GM19395 (cell line): ENCODE results near the gene C18orf63.
"Not testable (repeated sequence)": the region's sequence is repeated elsewhere in the genome, so short reads cannot be mapped to it uniquely, and the experiment has no call there.

Experiments used
- ATAC-seq: cut with Tn5 transposase; IDR thresholded peaks from one replicate; pipeline ENCODE4 v1.9.1; 2021; ENCODE audit warnings: mild to moderate bottlenecking, moderate library complexity; ENCODE audit not compliant: unreplicated experiment

The C18orf63 gene

DNA sequence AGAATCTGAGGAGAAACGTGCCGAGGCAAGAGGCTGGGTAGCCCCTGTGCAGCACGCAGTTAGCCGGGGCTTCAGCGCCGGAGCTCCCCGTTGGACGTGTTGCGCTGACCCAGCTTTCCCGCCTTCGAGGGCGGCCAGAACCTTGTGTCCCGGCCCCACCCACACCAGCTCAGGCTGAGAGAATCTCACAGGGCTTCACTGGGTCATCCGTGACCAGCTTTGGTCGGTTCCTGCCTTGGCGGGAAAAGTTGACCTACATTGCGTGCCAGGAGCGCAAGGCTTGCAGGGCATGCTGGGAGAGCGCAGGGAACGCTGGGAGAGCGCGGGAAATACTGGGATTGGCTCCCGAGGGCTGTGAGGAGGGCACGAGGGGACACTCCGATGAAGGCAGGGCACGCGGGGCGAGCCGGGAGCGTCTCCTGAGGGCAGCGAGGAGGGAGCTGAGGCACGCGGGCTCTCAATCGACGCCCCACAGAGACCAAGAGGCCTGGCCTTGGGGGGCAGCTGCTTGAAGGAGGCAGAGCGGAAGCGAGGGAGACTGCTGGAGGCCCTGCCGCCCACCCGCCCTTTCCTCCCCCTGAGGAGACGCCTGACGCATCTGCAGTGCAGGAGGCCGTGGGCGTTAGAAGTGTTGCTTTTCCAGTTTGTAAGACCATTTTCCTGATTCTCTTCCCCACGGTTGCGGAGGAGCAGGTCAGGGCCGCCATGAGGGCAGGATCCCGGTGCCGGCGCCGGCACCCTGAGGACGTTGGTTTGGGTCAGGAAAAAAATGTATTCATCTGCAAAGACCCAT lies at the start of gene C18orf63:
Gene C18orf63 (plus strand): TSS at position 376 of the 793 bp plus-strand sequence. CDS start 2,027 bp downstream, outside the sequence.
- ATAC-seq: no peak

DNA sequence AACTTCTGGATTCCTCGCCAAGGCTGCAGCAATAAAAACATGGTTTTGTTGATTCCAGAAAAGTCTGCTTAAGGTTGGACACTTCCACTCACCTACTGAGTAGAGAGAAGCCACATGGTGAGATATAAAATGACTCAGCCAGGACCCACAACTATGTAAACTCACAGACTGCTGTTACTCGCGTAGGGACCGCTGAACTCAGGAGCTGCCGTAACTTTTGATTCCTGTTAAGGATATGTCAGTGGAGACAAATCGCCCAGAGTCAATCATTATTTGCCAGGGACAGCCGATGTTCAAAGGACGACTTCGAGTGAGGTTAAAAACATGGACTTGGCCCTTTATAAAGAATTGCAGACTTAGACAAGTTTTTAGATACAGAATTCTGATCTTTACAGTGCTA lies 49.5 kb upstream of the C18orf63 start:
- no peak for ATAC-seq

DNA sequence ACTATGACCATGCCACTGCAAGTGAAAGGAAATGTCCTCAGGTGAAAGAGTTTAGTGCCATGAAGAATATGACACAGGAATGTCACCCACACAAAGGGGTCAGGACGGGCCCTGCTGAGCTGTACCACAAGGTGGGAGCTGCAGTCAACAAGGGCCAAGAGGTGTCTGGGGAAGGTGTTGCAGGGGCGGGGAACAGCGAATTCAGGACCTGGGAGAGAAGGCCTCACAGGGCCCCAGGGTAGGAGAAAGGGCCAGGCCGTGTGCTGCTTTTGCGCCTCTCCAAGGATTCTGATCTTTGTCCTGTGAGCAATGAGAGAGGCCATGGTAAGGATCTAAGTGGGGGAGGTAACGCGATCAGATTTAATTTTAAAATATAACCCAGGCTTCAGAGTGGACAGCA lies 47.5 kb upstream of the C18orf63 start:
- no peak for ATAC-seq

DNA sequence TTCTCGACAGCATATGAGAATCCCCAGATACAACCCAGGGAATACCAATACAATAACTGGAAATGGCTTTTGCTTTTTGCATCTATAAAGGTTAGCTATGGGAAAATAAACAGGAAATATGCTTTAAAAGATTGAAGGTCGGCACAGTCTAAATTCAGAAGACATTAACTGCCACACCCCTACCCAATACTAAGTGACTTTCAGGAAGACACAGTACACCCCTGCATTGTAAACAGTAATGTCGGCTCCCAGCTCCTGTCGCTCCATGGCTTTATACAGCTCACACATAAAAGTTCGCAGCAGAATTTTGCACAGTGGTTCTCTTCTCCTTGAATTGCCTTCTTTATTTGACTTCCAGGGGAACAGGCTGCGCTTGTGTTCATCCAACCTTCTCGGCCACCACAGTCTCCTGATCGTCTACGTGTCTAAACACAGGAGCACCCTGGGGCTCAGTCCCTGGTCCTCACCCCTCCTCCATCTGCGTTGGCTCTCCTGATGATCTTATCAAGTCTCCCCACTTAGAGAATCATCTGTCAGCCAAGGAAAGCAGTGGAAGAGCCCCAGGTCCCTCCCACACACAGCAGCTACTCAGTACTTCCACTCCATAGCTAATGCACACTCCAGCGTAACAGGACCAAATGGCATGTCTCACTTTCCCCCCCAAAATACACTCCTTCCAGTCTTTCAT lies 46.6 kb upstream of the C18orf63 start:
- ATAC-seq: no peak

DNA sequence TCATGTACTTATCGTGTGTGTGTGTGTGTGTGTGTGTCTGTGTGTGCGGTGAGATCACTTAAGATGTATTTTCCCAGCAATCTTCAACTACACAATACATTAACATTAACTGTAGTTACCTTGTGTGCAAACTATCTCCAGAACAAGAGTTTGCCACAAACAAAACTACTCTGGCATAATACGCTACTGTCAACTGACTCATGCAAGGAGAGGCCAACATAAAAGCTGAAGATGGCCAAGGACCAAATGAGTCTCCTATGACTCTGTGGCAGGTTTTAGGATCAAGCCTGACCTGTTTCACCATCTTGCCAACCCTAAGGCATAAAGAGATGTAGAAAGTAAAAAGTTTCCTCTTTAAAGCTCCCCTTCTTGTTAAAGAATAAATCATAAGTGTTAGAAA lies 44.0 kb upstream of the C18orf63 start:
- ATAC-seq: no peak

DNA sequence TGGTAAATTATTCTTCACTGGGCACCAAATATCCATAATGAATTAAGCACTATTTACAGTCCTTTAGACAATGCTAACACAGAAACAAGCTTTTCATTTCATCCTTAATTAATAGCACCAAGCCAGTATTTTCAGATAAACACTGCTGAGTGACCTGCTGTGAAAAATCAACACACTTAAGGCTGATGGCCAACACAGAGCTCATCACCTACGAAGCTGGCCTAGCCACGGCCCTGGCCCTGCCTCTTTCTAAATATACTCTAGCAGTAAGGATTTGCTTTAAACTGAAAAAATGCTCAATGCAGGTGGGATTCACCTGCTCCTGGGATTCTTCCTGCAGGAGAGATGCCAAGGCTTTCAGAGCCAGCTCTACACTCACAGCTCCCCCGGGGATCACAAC lies 42.2 kb upstream of the C18orf63 start:
- ATAC-seq: no peak

DNA sequence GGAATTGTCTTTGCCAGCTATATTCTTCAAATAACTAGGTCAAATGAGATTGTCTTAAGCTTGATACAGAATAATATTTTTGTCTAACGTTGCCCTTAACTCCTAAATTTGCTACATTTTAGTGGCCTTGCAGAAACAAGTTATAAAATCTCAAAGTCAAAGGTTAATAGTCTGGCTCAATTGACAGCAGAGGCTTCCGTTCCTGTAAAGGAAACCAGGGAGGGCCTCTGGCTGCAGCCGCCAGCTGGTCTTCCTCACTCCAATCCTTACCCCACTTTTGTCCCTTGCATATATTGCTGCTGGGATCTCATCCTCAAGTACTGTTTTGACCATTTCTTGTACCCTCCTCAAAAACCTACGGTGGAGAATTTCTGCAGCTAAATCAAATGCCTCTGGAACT lies 40.9 kb upstream of the C18orf63 start:
- no peak for ATAC-seq

DNA sequence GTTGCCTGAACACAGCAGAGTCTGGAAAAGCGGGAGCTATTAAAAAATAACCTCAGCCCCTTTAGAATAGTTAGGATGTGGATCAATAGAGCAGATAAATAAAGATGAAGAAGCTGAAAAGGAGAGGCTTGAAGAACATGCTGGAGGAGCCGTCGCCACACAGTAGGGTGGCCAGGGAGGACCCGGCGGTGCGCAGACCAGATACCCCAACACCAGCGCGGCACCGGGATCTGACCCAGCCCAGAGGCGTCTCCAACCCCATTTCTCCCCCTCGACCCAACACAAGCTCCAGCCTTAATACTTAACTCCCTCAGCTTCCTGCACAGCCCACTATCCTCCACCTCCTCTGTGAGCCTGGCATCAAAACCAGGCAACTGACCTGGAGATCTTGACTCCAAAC lies 39.9 kb upstream of the C18orf63 start:
- ATAC-seq: no peak

DNA sequence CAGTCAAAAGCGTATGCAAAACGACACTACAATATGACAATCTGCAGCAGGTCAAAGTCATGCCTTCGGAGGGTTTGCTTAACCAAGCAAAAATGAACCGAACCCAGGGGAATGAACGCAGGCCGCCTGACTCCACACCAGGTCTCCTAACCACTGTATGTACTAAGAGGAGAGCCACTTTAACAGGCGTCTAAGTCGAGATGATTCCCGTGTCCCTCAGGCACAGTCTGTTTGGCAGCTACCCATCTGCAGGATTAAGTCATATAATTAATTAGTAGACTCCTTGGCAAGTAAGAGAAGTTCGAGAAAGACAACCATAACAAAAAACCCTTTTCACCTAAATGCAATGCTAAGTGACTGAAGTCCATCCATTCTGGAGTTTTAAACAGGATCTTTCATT lies 39.0 kb upstream of the C18orf63 start:
- ATAC-seq: no peak

DNA sequence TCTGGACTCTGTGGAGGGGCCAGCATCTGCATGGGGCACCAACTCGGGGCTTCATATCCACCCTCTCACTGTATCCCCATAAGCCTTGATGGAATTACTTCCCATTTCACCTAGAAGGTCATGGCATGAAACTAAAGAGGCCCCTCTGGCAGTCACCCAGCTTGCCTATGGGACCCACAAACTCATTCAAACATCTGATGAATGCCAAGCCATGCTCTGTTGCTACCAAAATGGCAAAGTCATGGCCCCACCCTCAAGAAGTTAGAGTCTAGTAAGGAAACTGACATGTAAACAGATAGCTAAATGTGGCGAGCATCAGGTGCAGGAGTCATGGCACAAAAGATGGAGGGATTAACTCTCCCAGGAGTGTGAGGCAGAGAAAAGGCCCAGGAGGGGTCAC lies 38.3 kb upstream of the C18orf63 start:
- no peak for ATAC-seq

DNA sequence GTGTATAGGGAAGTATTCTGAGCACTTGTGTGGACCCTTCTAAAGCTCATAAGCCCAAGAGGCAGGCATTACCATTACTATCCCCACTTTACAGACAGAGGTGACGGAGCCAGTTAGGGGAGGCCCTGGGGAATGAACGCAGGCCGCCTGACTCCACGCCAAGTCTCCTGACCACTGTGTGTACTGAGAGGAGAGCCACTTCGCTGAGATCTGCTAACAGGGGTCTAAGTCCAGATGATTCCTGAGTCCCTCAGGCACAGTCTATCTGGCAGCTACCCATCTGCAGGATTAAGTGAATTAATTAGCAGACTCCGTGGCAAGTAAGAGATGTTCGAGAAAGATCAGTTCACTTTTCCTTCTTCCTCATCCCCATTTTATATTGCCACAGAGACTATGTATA lies 37.6 kb upstream of the C18orf63 start:
- ATAC-seq: no peak

DNA sequence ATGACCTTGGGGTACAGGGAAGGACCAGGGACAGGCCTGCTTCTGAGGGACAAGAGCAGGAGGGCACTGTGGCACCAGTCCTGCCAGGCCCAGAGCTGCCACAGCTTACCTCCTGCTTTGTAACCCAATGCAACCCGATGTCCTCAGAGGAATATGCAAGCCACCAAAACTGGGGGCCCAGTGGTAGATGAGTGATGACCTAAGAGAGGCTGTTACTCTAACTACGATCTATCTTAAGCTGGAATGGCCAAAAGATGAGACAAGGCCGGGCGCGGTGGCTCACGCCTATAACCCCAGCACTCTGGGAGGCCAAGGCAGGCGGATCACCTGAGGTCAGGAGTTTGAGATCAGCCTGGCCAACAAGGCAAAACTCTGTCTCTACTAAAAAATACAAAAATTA lies 36.7 kb upstream of the C18orf63 start:
- no peak for ATAC-seq

DNA sequence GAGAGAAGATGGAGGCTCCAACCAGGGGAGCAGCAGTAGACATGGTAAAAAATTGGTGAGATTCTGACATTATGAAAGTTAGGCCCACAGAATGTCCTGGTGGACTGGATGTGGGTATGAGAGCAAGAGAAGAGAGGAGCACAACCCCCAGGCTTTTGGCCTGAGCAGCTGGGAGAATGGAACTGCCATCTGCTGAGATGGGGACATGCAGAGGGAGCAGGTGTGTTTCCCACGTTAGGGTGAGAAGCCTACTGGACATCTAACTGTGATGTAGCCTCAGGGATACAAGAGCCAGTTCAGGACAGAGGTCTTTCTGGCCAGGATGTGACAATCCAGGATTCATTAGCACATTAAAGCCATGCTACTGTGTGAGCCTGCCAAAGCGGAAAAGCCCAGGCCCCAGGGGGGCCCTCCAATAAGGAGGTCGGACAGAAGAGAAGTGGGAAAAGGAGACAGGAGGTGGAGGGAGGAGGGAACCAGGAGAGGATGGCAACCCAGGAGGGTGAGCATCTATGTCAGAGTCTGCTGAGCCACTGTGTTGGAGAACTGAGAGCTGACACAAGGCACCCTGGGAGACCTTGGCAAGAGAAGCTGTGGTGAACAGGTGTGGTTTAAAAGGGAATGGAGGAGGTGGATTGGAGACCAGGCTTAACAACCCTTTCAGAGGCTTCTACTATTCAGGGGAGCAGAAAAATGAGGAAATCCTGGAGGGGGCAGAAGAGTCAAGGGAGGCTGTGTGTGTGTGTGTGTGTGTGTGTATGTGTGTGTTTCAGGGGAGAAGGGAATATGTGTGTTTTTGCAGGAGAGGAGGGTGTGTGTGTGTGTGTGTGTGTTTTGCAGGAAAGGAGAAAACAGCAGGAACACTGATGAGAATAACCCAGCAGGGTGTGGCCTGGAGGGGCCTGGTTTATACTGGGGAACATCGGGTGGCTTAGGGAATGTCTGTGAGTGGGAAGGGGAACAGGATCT lies 34.3 kb upstream of the C18orf63 start:
- ATAC-seq: no peak

DNA sequence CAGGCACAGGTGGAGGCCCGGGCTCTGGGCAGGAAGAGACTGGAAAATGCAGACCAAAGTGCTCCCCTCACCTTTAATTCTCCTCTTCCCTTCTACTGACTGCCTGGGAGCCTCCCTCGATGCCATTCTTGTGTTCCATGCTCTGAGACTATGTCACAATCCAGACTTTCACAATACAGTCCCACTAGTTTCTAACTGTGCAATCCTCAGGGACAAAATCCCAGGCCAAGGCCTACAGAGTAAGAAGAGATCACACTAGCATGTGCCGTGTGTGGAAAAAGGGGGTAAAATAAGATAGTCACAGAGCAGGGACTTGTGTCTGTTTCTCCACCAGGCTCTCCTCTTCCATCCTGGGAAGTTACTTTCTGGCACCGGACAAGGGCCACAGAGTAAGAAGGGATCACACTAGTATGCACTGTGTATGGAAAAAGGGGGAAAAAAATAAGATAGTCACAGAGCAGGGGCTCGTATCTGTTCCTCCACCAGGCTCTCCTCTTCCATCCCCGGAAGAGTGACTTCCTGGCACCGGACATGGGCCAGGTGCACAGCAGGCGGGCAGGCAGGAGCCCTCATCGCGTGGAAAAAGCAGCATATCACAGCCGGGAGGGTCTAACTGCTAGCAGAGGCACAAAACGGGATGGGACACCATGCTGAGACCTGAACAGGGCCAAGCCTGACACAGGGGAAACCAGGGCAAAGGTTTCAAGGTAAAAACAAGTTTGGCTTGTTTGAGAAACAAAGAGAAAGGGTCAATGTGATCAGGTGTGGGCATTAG lies 33.5 kb upstream of the C18orf63 start:
- ATAC-seq: peak; percentile 59

DNA sequence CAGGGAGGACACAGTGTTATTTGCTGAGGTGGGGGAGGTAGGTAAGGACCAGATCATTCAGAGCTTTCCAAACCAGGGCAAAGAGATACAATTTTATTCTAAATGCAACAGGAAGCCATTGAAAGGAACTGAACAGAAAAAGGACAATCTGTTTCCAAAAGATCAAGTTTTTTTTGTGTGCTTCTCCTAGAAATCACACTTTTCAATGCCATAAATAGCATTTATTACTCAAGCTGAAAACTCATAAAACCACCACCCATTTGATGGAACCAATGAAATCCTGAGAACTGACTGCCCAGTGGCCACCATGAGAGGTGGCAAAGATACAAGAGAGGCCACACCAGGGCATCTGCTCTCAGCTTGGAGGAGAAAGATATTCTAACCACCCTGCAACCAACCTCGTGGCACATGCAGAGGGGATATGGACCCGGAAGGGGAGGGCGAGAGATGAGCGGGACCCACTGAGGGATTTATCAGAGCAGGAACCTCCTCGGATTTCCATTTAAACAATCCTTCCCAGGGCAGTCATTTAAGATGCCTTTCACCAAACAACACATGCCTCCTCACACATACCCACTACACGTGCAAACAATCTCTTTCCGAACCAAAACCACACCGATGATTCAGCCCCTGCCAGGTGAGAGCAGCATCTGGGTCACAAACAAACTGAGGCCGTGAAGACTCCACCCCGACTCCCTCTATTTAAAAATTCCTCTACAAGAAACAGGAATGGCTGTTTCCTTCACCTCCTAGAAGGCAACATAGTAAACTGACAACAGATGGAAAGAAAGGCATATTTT lies 32.7 kb upstream of the C18orf63 start:
- ATAC-seq: no peak

DNA sequence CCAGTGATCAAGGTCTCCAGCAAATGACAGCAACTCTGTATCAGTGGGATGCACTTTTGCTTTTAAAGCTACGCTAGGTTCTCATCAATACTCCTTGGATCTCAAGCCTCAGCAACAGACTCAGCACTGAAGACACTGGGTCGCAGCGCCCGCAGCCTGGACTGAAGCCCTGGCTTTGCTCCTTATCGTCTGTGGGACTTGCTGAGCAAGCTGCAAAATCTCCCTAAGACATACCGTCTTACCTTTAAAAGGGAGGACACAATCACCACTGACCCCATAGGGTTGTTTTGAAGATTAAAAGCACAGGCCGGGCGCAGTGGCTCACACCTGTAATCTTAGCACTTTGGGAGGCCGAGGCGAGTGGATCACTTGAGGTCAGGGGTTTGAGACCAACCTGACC lies 32.0 kb upstream of the C18orf63 start:
- no peak for ATAC-seq

DNA sequence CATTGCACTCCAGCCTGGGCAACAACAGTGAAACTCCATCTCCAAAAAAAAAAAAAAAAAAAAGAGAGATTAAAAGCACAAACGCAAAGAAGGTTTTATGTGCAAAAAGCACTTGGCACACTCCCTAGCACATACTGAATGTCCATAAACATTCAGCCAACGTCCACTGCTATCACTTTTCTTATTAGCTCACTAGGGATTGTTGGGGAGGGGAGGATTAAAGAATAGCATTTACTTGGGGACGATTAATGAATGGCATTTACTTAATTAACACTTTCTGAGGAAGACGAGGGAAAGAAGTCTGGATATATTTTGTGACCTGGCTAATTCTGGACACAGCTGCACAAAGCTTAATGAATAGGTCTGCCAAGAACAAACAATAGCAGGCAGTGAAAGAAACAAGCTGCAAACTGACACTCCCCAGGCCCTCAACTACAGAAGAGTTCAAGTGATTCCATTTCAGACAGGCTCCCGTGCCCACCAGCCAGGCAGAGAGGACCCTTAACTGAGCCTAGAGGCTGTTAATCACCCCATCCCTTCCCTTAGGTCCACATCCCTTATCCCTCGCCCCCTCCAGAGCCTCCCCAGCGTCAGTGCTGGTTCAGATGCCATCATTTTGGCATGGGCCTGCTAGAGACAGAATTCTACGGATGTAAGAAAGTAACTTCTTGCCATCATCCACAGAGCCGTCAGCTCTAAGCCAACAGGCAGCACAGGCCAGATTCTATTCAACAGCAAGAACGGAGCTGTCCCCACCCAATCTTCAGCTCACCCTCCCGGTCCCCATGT lies 31.3 kb upstream of the C18orf63 start:
- no peak for ATAC-seq

DNA sequence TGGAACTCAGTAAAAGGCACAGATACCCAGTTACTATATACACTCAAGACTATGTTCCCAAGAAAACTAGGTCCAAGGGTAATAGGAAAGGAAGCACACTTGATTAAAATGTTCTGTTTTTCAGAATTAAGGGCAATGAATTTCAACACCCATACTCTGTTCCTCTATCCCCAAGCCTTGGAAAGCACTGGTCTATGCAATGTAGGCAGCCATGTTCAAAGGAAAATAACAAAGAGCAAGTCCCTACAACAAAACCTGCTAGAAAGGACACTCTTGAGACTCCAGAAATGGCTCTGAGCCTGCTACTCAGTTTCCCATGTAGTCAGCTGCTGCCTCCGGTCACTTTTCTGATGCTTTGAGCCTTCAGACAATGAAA lies 30.7 kb upstream of the C18orf63 start:
- no peak for ATAC-seq

DNA sequence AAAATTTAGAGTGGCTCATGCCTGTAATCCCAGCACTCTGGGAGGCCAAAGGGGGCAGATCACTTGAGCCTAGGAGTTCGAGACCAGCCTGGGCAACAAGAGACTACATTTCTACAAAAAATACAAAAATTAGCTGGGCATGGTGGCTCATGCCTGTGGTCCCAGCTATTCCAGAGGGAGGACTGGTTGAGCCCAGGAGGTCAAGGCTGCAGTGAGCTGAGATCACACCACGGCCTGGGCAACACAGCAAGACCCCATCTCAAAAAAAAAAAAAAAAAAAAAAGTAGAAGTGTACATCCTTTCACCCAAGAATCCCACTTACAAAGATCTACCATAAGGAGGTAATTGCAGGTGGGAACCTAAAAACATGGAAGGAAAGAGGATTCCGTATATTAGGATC lies 30.1 kb upstream of the C18orf63 start:
- ATAC-seq: not testable (repeated sequence)
